GM23338 (cell line): ENCODE data around the gene HLCS. TPM values are rescaled to one million over a fixed set of nuclear protein-coding genes. Genes with fewer than 3 reads are reported as not detected.

Experiments used
- ATAC-seq: fragments of 200-7000 bp; cut with Tn5 transposase; 3 replicates; pipeline ENCODE4 v1.9.1; 2020
- DNase-seq: peaks from one replicate; pipeline ENCODE4 v3.0.0-alpha.2; 2015; ENCODE audit warnings: low spot score
- H2AFZ ChIP-seq: fragments of 200-600 bp; sonication (generic); 2 replicates; pipeline ENCODE4 v1.8.0; 2016; ENCODE audit warnings: antibody characterized with exemption, mild to moderate bottlenecking, moderate library complexity
- H3F3A ChIP-seq: fragments of 200-600 bp; sonication (generic); replicated peaks from 2 replicates; pipeline ENCODE4 v1.8.0; 2017; ENCODE audit warnings: antibody characterized with exemption, mixed run types, low read depth
- H3K27ac ChIP-seq: fragments of 200-600 bp; sonication (generic); 2 replicates; pipeline ENCODE4 v1.6.1; 2016; ENCODE audit warnings: low read depth
- H3K27me3 ChIP-seq: fragments of 200-600 bp; sonication (generic); 2 replicates; pipeline ENCODE4 v1.8.0; 2016; ENCODE audit warnings: mild to moderate bottlenecking, mixed run types, moderate library complexity; ENCODE audit not compliant: insufficient read depth
- H3K36me3 ChIP-seq: fragments of 200-600 bp; sonication (generic); 2 replicates; pipeline ENCODE4 v1.8.0; 2016; ENCODE audit warnings: mild to moderate bottlenecking; ENCODE audit not compliant: insufficient read depth
- H3K4me1 ChIP-seq: fragments of 200-600 bp; sonication (generic); 2 replicates; pipeline ENCODE4 v1.8.0; 2016; ENCODE audit warnings: mild to moderate bottlenecking, moderate library complexity; ENCODE audit not compliant: insufficient read depth
- H3K4me2 ChIP-seq: fragments of 200-600 bp; sonication (generic); 2 replicates; pipeline ENCODE4 v1.7.1; 2017; ENCODE audit warnings: mixed run types
- H3K4me3 ChIP-seq: fragments of 200-600 bp; sonication (generic); 2 replicates; pipeline ENCODE4 v1.6.1; 2016; ENCODE audit warnings: mixed run types
- H3K79me2 ChIP-seq: fragments of 200-600 bp; sonication (generic); replicated peaks from 2 replicates; pipeline ENCODE4 v1.8.0; 2017; ENCODE audit warnings: mild to moderate bottlenecking; ENCODE audit not compliant: insufficient read depth
- H3K9me2 ChIP-seq: fragments of 200-600 bp; sonication (generic); 2 replicates; pipeline ENCODE4 v1.8.0; 2017; ENCODE audit not compliant: insufficient read depth
- H4K20me1 ChIP-seq: fragments of 200-600 bp; sonication (generic); replicated peaks from 2 replicates; pipeline ENCODE4 v1.8.0; 2017; ENCODE audit warnings: mild to moderate bottlenecking; ENCODE audit not compliant: insufficient read depth
- H3K27ac Mint-ChIP-seq: 2 replicates; pipeline ENCODE4 v1.8.0; 2020; ENCODE audit warnings: inconsistent platforms, mild to moderate bottlenecking, moderate library complexity, mixed read lengths
- H3K27me3 Mint-ChIP-seq: 3 replicates; pipeline ENCODE4 v1.8.0; 2022; ENCODE audit warnings: low read depth, mild to moderate bottlenecking, moderate library complexity, mixed read lengths, inconsistent platforms; ENCODE audit not compliant: insufficient read depth, poor library complexity
- H3K36me3 Mint-ChIP-seq: 3 replicates; pipeline ENCODE4 v1.8.0; 2021; ENCODE audit warnings: low read depth, mild to moderate bottlenecking, inconsistent platforms, moderate library complexity, mixed read lengths
- H3K4me1 Mint-ChIP-seq: 3 replicates; pipeline ENCODE4 v1.8.0; 2020; ENCODE audit warnings: mild to moderate bottlenecking, inconsistent platforms, mixed read lengths
- H3K4me3 Mint-ChIP-seq: 3 replicates; pipeline ENCODE4 v1.8.0; 2021; ENCODE audit warnings: moderate library complexity, mild to moderate bottlenecking, inconsistent platforms, mixed read lengths
- H3K9me3 Mint-ChIP-seq: 3 replicates; pipeline ENCODE4 v1.8.0; 2020; ENCODE audit warnings: moderate library complexity, mild to moderate bottlenecking, inconsistent platforms, mixed read lengths
- CREB1 ChIP-seq: fragments of 250-450 bp; sonication (Bioruptor Pico); IDR thresholded peaks from 2 replicates; pipeline ENCODE4 v1.5.0; 2020; ENCODE audit warnings: low read depth, mild to moderate bottlenecking, moderate library complexity
- CTCF ChIP-seq, 2 experiments: fragments of 200-600 bp in 1 of 2; sonication (generic) in 1 of 2; conservative IDR thresholded peaks; 2 replicates each; pipeline versions ENCODE4 v1.5.1 to v1.6.1; 2016 to 2017; ENCODE audit warnings: antibody characterized with exemption in 2 of 2, low read depth in 2 of 2, mild to moderate bottlenecking in 2 of 2, moderate library complexity in 1 of 2
- EZH2 ChIP-seq: fragments of 200-600 bp; sonication (generic); IDR thresholded peaks from one replicate; pipeline ENCODE4 v1.8.0; 2017; ENCODE audit warnings: antibody characterized with exemption, mild to moderate bottlenecking, low read depth; ENCODE audit not compliant: unreplicated experiment
- JUNB ChIP-seq: IDR thresholded peaks from one replicate; pipeline ENCODE4 v1.6.1; 2016; ENCODE audit warnings: antibody characterized with exemption; ENCODE audit not compliant: unreplicated experiment
- POLR2AphosphoS5 ChIP-seq: IDR thresholded peaks from 2 replicates; pipeline ENCODE4 v1.6.1; 2016; ENCODE audit warnings: antibody characterized with exemption, low read depth
- STAT1 ChIP-seq: IDR thresholded peaks from one replicate; pipeline ENCODE4 v1.6.1; 2016; ENCODE audit warnings: antibody characterized with exemption; ENCODE audit not compliant: unreplicated experiment
- polyA plus RNA-seq: library from polyadenylated mRNA; unstranded; fragments of >200 nt; fragmentation: Nextera tagmentation; extraction: Ambion mirVana; gene quantifications from 2 replicates; pipeline ENCODE4 v1.2.1, GENCODE V29; 2016
- total RNA-seq: library from RNA; depleted of rRNA; stranded (reverse); fragments of >200 nt; shearing (Covaris generic); gene quantifications from 2 replicates; pipeline ENCODE4 v1.2.3, GENCODE V29; 2014
- TF ChIP-seq, protein P1 (sequence below): IDR thresholded peaks from 2 replicates; pipeline ENCODE4 v1.6.1; 2016; ENCODE audit warnings: antibody characterized with exemption
- TF ChIP-seq, protein P2 (sequence below): fragments of 250-450 bp; sonication (Bioruptor Pico); IDR thresholded peaks from 2 replicates; pipeline ENCODE4 v1.5.0; 2020; ENCODE audit warnings: mild to moderate bottlenecking, moderate library complexity

Gene HLCS
- total and polyA plus RNA-seq, 2 experiments from 2014 or later: 6.1 to 14.7 TPM

DNA sequence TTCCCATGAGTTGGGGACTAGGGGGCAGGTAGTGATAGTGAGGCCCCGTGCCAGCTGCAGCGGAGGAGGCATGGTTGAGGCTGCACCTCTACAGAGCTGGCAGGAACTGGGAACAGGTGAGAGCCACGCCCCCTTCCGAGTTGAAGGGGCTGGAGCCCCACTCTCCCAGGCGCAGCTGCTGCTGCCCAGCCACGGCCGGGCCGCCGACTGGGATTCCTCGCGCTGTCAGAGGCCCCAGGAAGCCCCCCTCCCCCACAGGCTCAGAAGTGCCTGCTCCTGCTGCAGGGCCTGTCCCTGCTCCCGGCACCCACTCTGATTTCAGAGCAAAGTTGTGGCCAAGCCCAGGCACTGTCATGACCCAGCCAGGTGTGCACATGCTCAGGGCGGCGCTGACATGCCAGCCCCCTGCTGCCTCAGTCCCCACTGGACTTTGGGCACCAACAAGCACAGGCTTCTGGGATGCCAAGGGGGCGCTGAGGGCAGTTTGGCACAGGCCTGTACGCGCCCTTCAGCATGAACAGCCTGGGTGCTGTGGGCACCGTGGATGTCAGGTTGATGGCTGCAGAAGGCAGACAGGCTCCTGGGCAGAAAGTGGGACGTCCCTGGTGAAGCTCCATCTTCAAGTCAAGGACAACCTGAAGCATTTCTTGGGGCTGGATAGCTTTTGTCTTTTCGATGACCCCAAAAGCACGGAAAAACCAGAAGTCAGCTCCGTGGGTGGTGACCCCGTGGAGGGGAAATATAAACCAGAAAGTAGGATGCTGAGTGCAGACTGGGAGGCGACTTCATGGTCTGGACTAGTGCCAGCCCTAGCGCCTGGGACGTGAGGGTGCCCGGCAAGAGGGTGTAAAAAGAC lies 146.1 kb downstream of the HLCS start:
- Histone ChIP-seq H3K4me2 (peak overlapping the region; percentile 62; the same call in 1 of the 2 replicates), H3F3A (no peaks in the 10 kb centered on the region), H4K20me1 (no peaks in the 10 kb centered on the region; the same call in 1 of the 2 replicates), H3K27ac (no peak overlapping the region), H3K9me2 (no peaks in the 10 kb centered on the region), H3K79me2 (no peaks in the 10 kb centered on the region), H3K4me3 (no peak overlapping the region), H3K36me3 (no peaks in the 10 kb centered on the region), H3K4me1 (peaks cover 5% of the 10 kb centered on the region), H3K27me3 (no peaks in the 10 kb centered on the region), H2AFZ (no peak overlapping the region)
- DNase-seq (peak; percentile 91), ATAC-seq (peak; percentile 98)
- H3K27ac Mint-ChIP-seq: no peak overlapping the region
- H3K4me3 Mint-ChIP-seq: no peak overlapping the region
- TF ChIP-seq, protein P1, sequence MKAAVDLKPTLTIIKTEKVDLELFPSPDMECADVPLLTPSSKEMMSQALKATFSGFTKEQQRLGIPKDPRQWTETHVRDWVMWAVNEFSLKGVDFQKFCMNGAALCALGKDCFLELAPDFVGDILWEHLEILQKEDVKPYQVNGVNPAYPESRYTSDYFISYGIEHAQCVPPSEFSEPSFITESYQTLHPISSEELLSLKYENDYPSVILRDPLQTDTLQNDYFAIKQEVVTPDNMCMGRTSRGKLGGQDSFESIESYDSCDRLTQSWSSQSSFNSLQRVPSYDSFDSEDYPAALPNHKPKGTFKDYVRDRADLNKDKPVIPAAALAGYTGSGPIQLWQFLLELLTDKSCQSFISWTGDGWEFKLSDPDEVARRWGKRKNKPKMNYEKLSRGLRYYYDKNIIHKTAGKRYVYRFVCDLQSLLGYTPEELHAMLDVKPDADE: no peak
- peak; percentile 26; the same call in 1 of the 2 replicates for TF ChIP-seq CREB1 (CRISPR knock-in tag)
- TF ChIP-seq CTCF (conservative IDR thresholded peaks at IDR 0.05; ENCODE audit: low read depth in 2 of 2): no peak
- no peak for TF ChIP-seq JUNB
- no peaks in the 10 kb centered on the region for H3K36me3 Mint-ChIP-seq
- no peaks in the 10 kb centered on the region for H3K9me3 Mint-ChIP-seq
- H3K27me3 Mint-ChIP-seq: peaks cover 4% of the 10 kb centered on the region
- peaks cover 9% of the 10 kb centered on the region for H3K4me1 Mint-ChIP-seq

DNA sequence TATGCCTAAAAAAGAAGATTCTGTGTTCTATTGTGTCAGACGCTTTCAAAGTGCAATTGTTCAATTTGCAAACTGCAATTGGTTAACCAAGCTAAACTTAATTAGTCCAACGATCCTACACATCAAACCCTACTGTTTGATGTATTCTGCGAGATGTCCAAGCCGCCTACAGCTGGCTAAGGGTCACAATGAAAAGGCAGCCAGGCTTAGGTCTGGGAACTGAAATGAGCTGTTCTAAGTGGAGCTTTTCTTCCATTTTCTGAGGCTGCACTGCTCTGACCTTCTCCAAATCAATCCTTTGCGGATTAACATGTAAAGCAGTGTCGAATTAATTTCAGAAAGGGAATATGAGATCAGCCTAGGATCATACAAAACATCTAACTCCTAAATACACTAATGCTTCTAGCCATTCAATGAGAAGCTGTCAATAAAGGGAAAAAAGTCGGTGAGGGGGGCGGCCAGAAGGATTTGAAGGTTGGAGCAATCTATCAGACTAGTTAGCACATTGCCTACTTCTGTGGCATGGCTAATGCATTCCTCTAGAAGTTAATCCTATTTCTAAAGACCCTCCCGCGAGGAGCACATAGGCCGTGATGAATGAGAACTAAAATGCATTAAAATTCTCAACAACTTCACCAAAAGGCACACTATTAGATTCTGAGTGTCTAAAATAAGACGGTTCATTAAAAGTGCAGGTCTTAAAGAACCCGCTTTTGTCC lies 148.6 kb downstream of the HLCS start:
- no peak overlapping the region for H2AFZ ChIP-seq
- H4K20me1 ChIP-seq: no peaks in the 10 kb centered on the region
- H3K9me3 Mint-ChIP-seq: no peaks in the 10 kb centered on the region
- H3F3A ChIP-seq: no peaks in the 10 kb centered on the region
- no peaks in the 10 kb centered on the region for H3K79me2 ChIP-seq
- H3K36me3 Mint-ChIP-seq: no peaks in the 10 kb centered on the region
- H3K4me3 Mint-ChIP-seq: no peak overlapping the region
- peaks cover 5% of the 10 kb centered on the region for H3K4me1 ChIP-seq
- H3K9me2 ChIP-seq: no peaks in the 10 kb centered on the region
- DNase-seq: no peak
- ATAC-seq: no peak
- H3K4me2 ChIP-seq: no peak overlapping the region
- no peak overlapping the region for H3K27ac ChIP-seq
- H3K27me3 ChIP-seq: no peaks in the 10 kb centered on the region
- H3K4me1 Mint-ChIP-seq: peaks cover 14% of the 10 kb centered on the region
- no peak overlapping the region for H3K4me3 ChIP-seq
- H3K27me3 Mint-ChIP-seq: peaks cover 4% of the 10 kb centered on the region
- H3K36me3 ChIP-seq: no peaks in the 10 kb centered on the region
- no peak overlapping the region for H3K27ac Mint-ChIP-seq
- no peak for TF ChIP-seq STAT1
- TF ChIP-seq, protein P2, sequence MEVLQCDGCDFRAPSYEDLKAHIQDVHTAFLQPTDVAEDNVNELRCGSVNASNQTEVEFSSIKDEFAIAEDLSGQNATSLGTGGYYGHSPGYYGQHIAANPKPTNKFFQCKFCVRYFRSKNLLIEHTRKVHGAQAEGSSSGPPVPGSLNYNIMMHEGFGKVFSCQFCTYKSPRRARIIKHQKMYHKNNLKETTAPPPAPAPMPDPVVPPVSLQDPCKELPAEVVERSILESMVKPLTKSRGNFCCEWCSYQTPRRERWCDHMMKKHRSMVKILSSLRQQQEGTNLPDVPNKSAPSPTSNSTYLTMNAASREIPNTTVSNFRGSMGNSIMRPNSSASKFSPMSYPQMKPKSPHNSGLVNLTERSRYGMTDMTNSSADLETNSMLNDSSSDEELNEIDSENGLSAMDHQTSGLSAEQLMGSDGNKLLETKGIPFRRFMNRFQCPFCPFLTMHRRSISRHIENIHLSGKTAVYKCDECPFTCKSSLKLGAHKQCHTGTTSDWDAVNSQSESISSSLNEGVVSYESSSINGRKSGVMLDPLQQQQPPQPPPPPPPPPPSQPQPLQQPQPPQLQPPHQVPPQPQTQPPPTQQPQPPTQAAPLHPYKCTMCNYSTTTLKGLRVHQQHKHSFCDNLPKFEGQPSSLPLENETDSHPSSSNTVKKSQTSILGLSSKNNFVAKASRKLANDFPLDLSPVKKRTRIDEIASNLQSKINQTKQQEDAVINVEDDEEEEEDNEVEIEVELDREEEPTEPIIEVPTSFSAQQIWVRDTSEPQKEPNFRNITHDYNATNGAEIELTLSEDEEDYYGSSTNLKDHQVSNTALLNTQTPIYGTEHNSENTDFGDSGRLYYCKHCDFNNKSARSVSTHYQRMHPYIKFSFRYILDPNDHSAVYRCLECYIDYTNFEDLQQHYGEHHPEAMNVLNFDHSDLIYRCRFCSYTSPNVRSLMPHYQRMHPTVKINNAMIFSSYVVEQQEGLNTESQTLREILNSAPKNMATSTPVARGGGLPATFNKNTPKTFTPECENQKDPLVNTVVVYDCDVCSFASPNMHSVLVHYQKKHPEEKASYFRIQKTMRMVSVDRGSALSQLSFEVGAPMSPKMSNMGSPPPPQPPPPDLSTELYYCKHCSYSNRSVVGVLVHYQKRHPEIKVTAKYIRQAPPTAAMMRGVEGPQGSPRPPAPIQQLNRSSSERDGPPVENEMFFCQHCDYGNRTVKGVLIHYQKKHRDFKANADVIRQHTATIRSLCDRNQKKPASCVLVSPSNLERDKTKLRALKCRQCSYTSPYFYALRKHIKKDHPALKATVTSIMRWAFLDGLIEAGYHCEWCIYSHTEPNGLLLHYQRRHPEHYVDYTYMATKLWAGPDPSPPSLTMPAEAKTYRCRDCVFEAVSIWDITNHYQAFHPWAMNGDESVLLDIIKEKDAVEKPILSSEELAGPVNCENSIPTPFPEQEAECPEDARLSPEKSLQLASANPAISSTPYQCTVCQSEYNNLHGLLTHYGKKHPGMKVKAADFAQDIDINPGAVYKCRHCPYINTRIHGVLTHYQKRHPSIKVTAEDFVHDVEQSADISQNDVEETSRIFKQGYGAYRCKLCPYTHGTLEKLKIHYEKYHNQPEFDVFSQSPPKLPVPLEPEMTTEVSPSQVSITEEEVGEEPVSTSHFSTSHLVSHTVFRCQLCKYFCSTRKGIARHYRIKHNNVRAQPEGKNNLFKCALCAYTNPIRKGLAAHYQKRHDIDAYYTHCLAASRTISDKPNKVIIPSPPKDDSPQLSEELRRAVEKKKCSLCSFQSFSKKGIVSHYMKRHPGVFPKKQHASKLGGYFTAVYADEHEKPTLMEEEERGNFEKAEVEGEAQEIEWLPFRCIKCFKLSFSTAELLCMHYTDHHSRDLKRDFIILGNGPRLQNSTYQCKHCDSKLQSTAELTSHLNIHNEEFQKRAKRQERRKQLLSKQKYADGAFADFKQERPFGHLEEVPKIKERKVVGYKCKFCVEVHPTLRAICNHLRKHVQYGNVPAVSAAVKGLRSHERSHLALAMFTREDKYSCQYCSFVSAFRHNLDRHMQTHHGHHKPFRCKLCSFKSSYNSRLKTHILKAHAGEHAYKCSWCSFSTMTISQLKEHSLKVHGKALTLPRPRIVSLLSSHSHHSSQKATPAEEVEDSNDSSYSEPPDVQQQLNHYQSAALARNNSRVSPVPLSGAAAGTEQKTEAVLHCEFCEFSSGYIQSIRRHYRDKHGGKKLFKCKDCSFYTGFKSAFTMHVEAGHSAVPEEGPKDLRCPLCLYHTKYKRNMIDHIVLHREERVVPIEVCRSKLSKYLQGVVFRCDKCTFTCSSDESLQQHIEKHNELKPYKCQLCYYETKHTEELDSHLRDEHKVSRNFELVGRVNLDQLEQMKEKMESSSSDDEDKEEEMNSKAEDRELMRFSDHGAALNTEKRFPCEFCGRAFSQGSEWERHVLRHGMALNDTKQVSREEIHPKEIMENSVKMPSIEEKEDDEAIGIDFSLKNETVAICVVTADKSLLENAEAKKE (CRISPR knock-in tag): no peak
- TF ChIP-seq EZH2: no peak
- no peak for TF ChIP-seq JUNB
- no peak for TF ChIP-seq CREB1 (CRISPR knock-in tag)
- no peak for TF ChIP-seq POLR2AphosphoS5
